HepG2 (cell line): ENCODE measurements around the gene KHK. TPM values are rescaled to one million over a fixed set of nuclear protein-coding genes. Genes with fewer than 3 reads are reported as not detected.

Experiments used
- AKAP8 ChIP-seq: sonication (generic); formaldehyde crosslinking; IDR thresholded peaks from 2 replicates; pipeline ENCODE4 v1.5.1; 2020; ENCODE audit warnings: mild to moderate bottlenecking, missing genetic modification reagents
- ATAD3A ChIP-seq: sonication (generic); formaldehyde crosslinking; IDR thresholded peaks from 2 replicates; pipeline ENCODE4 v1.4.0; 2020; ENCODE audit warnings: missing genetic modification reagents
- ATF7-NPFF ChIP-seq: sonication (generic); formaldehyde crosslinking; IDR thresholded peaks from 2 replicates; pipeline ENCODE4 v1.8.1; 2023; ENCODE audit warnings: mild to moderate bottlenecking, low read depth, missing genetic modification reagents, moderate library complexity
- CBFB ChIP-seq: sonication (generic); formaldehyde crosslinking; IDR thresholded peaks from 2 replicates; pipeline ENCODE4 v1.4.0; 2020; ENCODE audit warnings: missing genetic modification reagents
- CENPT ChIP-seq: sonication (generic); formaldehyde crosslinking; IDR thresholded peaks from 2 replicates; pipeline ENCODE4 v1.8.0; 2022; ENCODE audit warnings: low read depth, mild to moderate bottlenecking, moderate library complexity, missing genetic modification reagents
- DMTF1 ChIP-seq: sonication (generic); formaldehyde crosslinking; IDR thresholded peaks from 2 replicates; pipeline ENCODE4 v1.4.0; 2020; ENCODE audit warnings: mild to moderate bottlenecking, missing genetic modification reagents
- E2F1 ChIP-seq: sonication (generic); formaldehyde crosslinking; IDR thresholded peaks from 2 replicates; pipeline ENCODE4 v1.5.0; 2020; ENCODE audit warnings: missing genetic modification reagents
- JUN ChIP-seq: sonication (generic); formaldehyde crosslinking; IDR thresholded peaks from 2 replicates; pipeline ENCODE4 v1.4.0; 2020; ENCODE audit warnings: mild to moderate bottlenecking, missing genetic modification reagents
- KLF16 ChIP-seq, 2 experiments: sonication (generic) in 1 of 2; formaldehyde crosslinking in 1 of 2; IDR thresholded peaks; 2 replicates each; pipeline versions ENCODE4 v1.6.1 to v1.8.0; 2016 to 2023; ENCODE audit warnings: missing genetic modification reagents in 2 of 2, missing compliant biosample characterization in 1 of 2
- NBN ChIP-seq: fragments of 450-650 bp; conservative IDR thresholded peaks from 2 replicates; pipeline ENCODE4 v1.6.1; 2017
- NR2F1 ChIP-seq, 2 experiments: fragments of 450-650 bp in 1 of 2; formaldehyde crosslinking in 1 of 2; IDR thresholded peaks; 2 replicates each; pipeline versions ENCODE4 v1.5.0 to v1.6.1; 2016 to 2020; ENCODE audit warnings: mild to moderate bottlenecking in 1 of 2, missing compliant biosample characterization in 1 of 2, missing genetic modification reagents in 1 of 2, moderate library complexity in 1 of 2
- TCF7L2 ChIP-seq: IDR thresholded peaks from 2 replicates; pipeline ENCODE4 v1.6.1; 2011; ENCODE audit warnings: mild to moderate bottlenecking, low read depth, low read length, moderate library complexity
- TEAD2 ChIP-seq: sonication (generic); formaldehyde crosslinking; IDR thresholded peaks from 2 replicates; pipeline ENCODE4 v1.9.0; 2021; ENCODE audit warnings: missing genetic modification reagents
- WIZ ChIP-seq: sonication (generic); formaldehyde crosslinking; IDR thresholded peaks from 2 replicates; pipeline ENCODE4 v1.5.1; 2020; ENCODE audit warnings: mild to moderate bottlenecking, missing genetic modification reagents
- ZNF496 ChIP-seq: sonication (generic); formaldehyde crosslinking; IDR thresholded peaks from 2 replicates; pipeline ENCODE4 v1.8.1; 2023; ENCODE audit warnings: mild to moderate bottlenecking, moderate library complexity, missing genetic modification reagents; ENCODE audit not compliant: insufficient replicate concordance
- ZNF644 ChIP-seq: IDR thresholded peaks from 2 replicates; pipeline ENCODE4 v1.6.1; 2016; ENCODE audit warnings: low read depth
- ZNF747 ChIP-seq: sonication (generic); formaldehyde crosslinking; IDR thresholded peaks from 2 replicates; pipeline ENCODE4 v1.8.1; 2023; ENCODE audit warnings: missing genetic modification reagents, mild to moderate bottlenecking, borderline replicate concordance
- polyA plus RNA-seq, 8 experiments: library from polyadenylated mRNA; depleted of rRNA in 3 of 8; stranded (reverse) in 7 of 8; unstranded in 1 of 8; fragments of >200 nt; fragmentation: Illumina TruSeq in 4 of 8; extraction: Trizol in 4 of 8; gene quantifications; 2 replicates each; pipeline versions ENCODE4 v1.2.1 to v1.2.3, GENCODE V29; 2011 to 2016; ENCODE audit warnings: low read depth in 4 of 8, missing spikeins in 1 of 8, mixed read lengths in 1 of 8; ENCODE audit not compliant: insufficient read depth in 1 of 8
- total RNA-seq, 5 experiments: library from RNA; depleted of rRNA; stranded (reverse); fragments of >200 nt; fragmentation: Illumina TruSeq; extraction: Trizol; gene quantifications; 2 replicates each; pipeline ENCODE4 v1.2.3, GENCODE V29; 2016; ENCODE audit warnings: low read depth in 1 of 5
- TF ChIP-seq, protein P1 (sequence below): sonication (generic); formaldehyde crosslinking; conservative IDR thresholded peaks from 2 replicates; pipeline ENCODE4 v1.4.0; 2020; ENCODE audit warnings: missing genetic modification reagents
- TF ChIP-seq, protein P2 (sequence below), 2 experiments: sonication (generic) in 1 of 2; formaldehyde crosslinking in 1 of 2; IDR thresholded peaks; 2 replicates each; pipeline versions ENCODE4 v1.5.1 to v1.6.1; 2011 to 2020; ENCODE audit warnings: borderline replicate concordance in 1 of 2, low read depth in 1 of 2, low read length in 1 of 2, mild to moderate bottlenecking in 1 of 2, missing genetic modification reagents in 1 of 2, moderate library complexity in 1 of 2
- TF ChIP-seq, protein P3 (sequence below): sonication (generic); formaldehyde crosslinking; IDR thresholded peaks from 2 replicates; pipeline ENCODE4 v1.8.0; 2022; ENCODE audit warnings: missing genetic modification reagents, low read depth, mild to moderate bottlenecking, borderline replicate concordance

KHK gene
- total and polyA plus RNA-seq, 2 of the 13 experiments (the other 11 are each of a cell fraction or from before 2014, with no cell fraction given) = 40.9 to 99.2 TPM

GRCh38 chr2:27093430-27094352 is 7.1 kb downstream of the KHK start (continued):
- 0 out of 2 replicates have a peak, but pooled peaks have one; percentile 5 for TF ChIP-seq CENPT (CRISPR knock-in tag)
- no peak for TF ChIP-seq ATAD3A
- TF ChIP-seq CBFB (CRISPR knock-in tag) = no peak; the same call in 1 of the 2 replicates
- TF ChIP-seq ATF7-NPFF = no peak
- no peak for TF ChIP-seq NR2F1 (CRISPR knock-in tag; IDR thresholded peaks at IDR 0.05)
- TF ChIP-seq, protein P1, sequence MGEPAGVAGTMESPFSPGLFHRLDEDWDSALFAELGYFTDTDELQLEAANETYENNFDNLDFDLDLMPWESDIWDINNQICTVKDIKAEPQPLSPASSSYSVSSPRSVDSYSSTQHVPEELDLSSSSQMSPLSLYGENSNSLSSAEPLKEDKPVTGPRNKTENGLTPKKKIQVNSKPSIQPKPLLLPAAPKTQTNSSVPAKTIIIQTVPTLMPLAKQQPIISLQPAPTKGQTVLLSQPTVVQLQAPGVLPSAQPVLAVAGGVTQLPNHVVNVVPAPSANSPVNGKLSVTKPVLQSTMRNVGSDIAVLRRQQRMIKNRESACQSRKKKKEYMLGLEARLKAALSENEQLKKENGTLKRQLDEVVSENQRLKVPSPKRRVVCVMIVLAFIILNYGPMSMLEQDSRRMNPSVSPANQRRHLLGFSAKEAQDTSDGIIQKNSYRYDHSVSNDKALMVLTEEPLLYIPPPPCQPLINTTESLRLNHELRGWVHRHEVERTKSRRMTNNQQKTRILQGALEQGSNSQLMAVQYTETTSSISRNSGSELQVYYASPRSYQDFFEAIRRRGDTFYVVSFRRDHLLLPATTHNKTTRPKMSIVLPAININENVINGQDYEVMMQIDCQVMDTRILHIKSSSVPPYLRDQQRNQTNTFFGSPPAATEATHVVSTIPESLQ (CRISPR knock-in tag) = no peak
- no peak for TF ChIP-seq AKAP8
- peak in 1 of 2 experiments; percentile 67; a peak in 2 of 4 replicates for TF ChIP-seq KLF16 (CRISPR knock-in tag; IDR thresholded peaks at IDR 0.05)
- TF ChIP-seq ZNF496 (CRISPR knock-in tag) = no peak
- no peak for TF ChIP-seq E2F1 (CRISPR knock-in tag)
- no peak for TF ChIP-seq TCF7L2
- TF ChIP-seq NBN = no peak
- TF ChIP-seq JUN (CRISPR knock-in tag) = peak; percentile 76
- peak; percentile 88 for TF ChIP-seq ZNF644 (CRISPR knock-in tag)
- no peak for TF ChIP-seq TEAD2 (CRISPR knock-in tag)
- TF ChIP-seq, protein P2, sequence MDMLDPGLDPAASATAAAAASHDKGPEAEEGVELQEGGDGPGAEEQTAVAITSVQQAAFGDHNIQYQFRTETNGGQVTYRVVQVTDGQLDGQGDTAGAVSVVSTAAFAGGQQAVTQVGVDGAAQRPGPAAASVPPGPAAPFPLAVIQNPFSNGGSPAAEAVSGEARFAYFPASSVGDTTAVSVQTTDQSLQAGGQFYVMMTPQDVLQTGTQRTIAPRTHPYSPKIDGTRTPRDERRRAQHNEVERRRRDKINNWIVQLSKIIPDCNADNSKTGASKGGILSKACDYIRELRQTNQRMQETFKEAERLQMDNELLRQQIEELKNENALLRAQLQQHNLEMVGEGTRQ (IDR thresholded peaks at IDR 0.05; ENCODE audit: low read depth, low read length) = no peak
- TF ChIP-seq, protein P2 (CRISPR knock-in tag; IDR thresholded peaks at IDR 0.05; ENCODE audit: borderline replicate concordance) = no peak
- TF ChIP-seq DMTF1 = no peak
- 0 out of 2 replicates have a peak, but pooled peaks have one; percentile 53 for TF ChIP-seq ZNF747 (CRISPR knock-in tag)
- TF ChIP-seq, protein P3, sequence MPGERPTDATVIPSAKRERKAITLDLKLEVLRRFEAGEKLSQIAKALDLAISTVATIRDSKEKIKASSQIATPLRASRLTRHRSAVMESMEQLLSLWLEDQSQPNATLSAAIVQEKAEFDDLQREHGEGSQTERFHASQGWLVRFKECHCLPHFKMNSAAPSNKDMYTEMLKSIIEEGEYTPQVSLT (CRISPR knock-in tag) = no peak
- no peak for TF ChIP-seq WIZ
